G401 (cell line): ENCODE results near the gene HSD17B12. TPM values are rescaled to one million over a fixed set of nuclear protein-coding genes. Genes with fewer than 3 reads are reported as not detected.
A peak's percentile ranks its signal among the peaks of the same experiment; 100 is the strongest.
"Not testable (repeated sequence)": the region's sequence is repeated elsewhere in the genome, so short reads cannot be mapped to it uniquely, and the experiment has no call there.

ENCODE experiments used
- DNase-seq: peaks from one replicate; pipeline ENCODE4 v3.0.0-alpha.2; 2015; ENCODE audit warnings: low spot score
- in situ Hi-C: cut with HindIII; loops from 2 replicates; pipeline ENCODE4 v1.10.0; 2016; ENCODE audit warnings: low sequenced_read_pairs, mixed read lengths
- total RNA-seq: library from RNA; depleted of rRNA; stranded (reverse); fragments of >200 nt; shearing (Covaris generic); gene quantifications from 2 replicates; pipeline ENCODE4 v1.2.3, GENCODE V29; 2014

HSD17B12 gene
- total RNA-seq, 1 experiment from 2014 or later: 54.0 TPM

DNA sequence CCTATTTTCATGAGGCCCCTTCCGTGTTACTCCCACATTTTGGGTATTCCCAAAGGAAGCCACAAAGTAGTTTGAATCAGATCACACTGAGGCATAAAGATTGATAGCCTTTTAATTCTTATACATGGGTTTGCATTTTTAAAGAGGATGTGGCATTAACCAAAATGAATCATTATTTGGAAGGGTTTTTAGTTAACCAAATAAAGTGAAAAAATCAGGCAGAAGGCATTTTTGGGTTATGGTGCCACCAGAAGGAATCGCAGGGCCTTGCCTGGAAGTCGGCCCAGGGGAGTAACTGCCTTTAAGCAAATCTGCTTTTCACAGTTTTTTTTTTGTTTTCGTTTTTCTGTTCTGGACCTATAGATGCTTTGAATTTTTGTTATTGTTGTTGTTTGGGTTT lies 55.4 kb downstream of the HSD17B12 start:
- in situ Hi-C loops: no loop called here
- peak; percentile 52 for DNase-seq

DNA sequence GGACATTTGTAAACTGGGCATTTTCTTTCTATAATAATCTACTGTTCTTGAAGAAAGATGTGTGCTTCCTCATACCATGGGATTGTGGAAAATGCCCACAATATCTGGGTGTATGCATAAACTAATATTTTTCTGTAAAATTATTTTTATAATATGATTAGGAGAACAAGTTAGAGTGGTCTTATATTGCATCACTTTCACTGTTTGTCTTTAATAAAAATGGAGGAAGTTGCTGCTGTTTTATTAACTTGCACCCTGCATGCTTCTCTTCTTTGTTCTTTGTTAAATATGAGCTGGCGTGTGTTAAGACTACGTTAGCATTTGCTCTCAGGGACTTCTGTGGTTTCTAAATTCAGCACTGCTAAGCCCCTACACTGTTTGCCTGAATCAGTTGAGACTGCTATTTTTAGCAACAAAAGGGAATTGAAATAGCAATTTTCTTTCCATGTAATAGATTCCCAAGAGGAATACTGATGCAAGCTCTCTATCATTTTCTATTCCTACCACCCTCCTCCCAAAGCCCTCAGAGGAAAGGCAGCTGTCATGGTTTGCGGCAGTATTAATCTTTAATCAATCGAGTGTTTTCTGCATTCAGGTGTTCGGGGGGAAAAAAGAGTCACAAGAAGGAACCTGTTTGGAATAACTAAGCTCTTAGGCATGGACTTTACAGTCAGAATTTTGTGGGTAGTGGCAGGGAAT lies 56.1 kb downstream of the HSD17B12 start:
- DNase-seq: peak; percentile 56
- in situ Hi-C loops: no loop called here

DNA sequence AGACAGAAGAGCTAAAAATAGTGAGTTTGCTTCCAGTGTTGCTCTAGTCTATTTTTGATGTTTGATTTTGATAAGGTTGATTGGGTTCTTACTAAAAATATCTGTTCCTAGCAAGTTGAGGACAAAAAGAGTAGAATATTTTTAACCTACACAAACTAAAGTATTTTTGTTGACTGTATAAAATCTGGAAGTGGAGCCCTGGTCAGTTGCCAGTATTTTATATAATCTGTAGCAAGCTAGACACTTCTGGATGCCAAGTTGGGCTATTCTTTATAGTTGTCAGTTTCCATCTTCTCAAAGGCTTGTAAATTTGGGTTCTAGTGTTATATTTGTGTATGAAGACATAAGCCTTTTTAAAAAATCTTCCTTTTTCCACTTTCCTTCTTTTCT lies 56.7 kb downstream of the HSD17B12 start:
- in situ Hi-C loops: no loop called here

DNA sequence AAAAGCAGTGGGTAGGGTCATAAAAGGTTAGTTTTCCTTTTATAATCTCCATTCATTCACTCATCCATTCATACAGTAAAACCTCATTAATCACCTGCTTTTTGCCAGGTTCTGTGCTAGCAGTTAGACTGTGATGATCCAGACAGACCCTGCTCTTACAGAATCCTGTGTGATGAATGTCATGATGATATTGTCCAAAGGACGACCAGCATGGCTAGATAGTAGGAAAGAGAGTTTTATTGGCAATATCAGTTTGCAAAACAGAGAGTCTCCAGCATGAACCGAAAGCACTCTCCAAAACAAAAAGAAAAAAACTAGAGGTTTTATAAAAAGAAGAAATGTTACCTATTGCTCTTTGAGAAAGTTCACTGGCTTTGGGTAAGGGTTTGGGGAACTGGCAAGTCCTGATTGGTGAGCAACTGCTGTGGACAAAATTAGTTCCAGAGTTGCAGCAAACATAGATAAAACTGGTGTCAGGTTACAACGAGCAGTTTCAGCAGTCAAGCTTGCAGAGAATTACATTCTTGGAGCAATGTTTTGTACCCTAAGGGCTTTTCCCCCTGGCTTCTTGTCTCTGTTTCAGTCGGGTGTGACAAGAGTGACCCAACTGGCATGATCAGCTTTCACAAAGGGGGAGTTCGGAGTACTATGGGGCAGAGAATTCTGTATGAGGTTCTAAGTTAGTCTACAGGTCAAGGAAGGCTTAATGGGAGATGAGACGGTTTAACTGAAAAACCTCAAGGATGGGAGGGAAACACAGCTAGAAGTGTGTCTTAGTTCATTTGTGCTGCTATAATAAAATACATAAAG lies 58.3 kb downstream of the HSD17B12 start:
- in situ Hi-C loops: no loop called here
- DNase-seq: no peak

More for the DNA sequence above, 56.7 kb downstream of the HSD17B12 start:
- DNase-seq: no peak

DNA sequence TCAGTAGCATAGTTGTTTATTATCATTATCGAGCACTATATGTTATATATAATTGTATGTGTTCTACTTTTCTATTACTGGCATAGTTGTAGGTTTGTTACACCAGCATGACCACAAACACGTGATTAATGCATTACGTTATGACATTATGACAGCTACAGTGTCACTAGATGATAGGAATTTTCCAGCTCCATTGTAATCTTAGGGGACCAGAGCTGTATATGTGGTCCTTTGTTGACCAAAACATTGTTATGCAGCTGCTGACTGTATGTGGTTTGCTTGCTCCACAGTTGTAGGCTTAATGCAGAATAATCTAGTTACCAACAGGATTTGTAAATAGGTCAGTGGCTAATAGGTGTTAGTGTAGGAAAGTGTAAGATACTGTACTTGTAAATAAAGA lies 66.1 kb downstream of the HSD17B12 start:
- in situ Hi-C loops: no loop called here
- no peak for DNase-seq

DNA sequence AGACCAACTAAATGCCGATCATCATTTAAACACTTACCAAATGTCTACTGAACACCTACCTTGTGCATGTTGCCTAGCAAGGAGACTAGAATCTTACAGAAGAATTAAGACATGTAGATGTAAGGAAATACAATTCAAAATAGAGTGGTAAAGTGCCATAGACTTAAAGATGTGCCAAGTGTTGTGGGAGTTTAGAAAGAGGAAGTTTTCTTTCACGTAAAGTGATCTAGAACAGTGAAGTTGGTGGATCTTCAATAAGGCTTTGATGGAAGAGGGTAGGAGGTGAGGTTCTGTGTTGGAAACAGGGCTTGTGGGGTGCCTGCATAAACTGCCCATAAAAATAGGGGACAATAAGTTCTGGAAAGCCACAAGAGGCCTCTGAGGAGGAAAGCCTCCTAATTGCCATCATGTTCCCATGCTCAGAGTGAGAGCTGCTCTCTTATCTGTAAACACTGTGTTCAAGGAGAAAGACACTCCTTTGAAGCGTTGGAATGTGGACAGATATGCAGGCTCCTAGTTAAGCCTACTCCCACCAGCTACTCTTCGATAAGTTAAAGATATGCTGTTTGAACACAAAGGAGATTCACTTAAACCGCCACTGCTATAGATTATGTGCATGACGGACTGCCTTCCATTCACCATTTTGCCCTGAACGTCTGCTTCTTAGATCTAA lies 66.7 kb downstream of the HSD17B12 start:
- no peak for DNase-seq
- in situ Hi-C loops: no loop called here

DNA sequence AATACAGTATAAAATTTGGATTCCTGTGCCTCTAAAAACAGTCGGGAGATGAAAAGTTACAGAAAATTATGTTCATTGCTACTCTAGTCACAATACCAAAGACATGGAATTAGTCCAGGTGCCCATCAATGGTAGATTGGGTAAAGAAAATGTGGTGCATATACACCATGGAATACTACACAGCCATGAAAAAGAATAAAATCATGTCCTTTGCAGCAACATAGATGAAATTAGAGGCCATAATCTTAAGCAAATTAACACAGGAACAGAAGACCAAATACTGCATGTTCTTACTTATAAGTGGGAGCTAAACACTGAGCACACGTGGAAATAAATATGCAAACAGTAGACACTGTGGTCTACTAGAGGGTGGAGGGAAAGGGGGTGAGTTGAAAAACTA lies 67.6 kb downstream of the HSD17B12 start:
- no peak for DNase-seq
- in situ Hi-C loops: no loop called here

DNA sequence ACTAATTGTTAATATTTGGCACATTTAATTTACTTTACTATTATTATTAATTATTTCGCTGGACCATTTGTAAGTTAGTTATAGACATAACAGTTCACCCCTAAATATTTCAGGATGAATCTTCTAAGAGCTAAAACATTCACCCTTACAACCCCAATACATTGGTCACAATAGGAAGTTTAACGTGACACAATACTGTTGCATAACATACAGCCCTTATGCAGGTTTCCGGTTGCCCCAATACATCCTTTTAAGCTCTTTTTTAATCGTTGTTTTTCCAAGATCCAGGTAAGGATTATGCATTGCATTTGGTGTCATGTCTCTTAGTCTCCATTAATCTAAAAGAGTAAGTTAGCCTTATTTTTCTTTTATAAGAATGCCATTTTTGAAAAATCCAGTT lies 71.2 kb downstream of the HSD17B12 start:
- no peak for DNase-seq
- in situ Hi-C loops: no loop called here

DNA sequence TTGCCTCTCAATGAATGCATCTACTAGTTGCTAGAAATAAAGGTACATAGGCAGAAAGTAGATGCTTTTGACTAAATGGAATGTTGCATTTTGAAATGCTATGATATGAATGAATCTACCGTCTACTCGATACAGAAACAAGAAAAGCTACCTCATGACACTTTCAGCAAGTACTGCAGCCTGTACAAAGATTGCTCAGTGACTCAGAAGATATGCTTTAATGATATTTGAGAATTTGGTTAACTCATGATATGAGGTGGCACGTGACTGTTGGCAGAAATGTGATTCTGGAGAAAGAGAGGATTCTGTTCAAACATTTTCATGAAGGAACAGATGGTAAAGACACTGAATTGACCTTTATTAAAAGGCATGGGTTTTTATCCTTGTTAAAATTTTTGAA lies 76.0 kb downstream of the HSD17B12 start:
- in situ Hi-C loops: no loop called here
- DNase-seq: no peak

DNA sequence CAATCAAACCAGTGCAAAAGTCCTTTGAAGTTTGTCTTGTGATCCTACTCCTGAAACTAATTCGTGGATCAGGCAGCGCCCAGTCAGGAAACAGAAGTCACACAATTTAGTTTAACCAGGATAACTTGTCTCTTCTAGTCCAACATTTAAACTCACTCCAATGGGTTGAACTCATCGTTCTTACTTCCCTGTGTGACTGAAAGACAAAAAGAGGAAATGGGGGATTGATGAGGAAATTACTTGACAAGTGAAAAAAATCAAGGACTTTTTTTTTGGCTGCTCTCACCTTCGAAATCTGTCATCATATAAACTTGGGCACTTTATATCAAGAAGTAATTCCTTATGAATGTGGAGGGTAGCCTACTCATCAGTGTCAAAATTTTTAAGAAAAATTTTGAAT lies 78.4 kb downstream of the HSD17B12 start:
- in situ Hi-C loops: no loop called here
- no peak for DNase-seq

DNA sequence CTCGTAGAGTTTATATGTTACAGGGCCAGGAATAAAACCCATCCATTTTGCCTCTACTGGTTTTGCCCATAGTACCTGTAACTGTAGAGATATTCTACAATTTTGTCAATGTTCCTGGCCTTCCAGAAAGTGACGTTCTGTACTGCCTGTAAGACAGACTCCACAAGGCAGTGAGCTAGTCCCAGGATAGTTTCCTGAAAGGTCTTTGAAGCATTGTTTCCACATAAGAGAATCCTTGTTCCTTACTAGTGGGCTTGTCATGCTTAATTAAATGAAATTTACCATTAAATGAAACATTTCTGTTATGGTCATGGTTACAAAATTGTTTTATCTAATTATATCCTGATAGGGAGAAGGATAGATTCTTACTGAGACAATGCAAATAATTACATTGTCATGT lies 80.4 kb downstream of the HSD17B12 start:
- no peak for DNase-seq
- in situ Hi-C loops: no loop called here

DNA sequence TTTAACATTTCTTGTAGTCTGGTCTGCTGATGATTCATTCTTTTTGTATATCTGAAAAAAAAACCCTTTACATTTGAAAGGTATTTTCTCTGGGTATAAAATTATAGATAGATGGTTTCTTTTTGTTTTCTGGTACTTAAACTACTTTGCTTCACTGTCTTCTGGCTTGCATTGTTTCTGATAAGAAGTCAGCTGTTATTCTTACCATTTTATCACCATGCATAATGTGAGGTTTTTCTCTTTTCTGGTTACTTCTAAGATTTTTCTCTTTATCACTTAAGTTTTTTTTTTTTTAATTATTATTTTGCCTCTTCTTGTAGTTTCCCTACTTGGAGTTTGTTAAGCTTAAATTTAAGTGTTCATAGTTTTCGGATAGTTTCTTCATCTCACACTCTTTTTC lies 84.7 kb downstream of the HSD17B12 start:
- in situ Hi-C loops: no loop called here
- no peak for DNase-seq

DNA sequence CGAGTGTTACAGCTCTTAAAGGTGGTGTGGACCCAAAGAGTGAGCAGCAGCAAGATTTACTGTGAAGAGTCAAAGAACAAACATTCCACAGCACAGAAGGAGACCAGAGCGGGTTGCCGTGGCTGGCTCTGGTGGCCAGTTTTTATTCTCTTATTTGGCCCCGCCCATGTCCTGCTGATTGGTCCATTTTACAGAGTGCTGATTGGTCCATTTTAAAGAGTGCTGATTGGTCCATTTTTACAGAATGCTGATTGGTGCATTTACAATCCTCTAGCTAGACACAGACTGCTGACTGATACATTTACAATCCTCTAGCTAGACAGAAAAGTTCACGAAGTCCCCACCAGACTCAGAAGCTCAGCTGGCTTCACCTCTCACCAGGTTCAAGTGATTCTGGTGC lies 88.1 kb downstream of the HSD17B12 start:
- DNase-seq, in situ Hi-C loops: not testable (repeated sequence)

DNA sequence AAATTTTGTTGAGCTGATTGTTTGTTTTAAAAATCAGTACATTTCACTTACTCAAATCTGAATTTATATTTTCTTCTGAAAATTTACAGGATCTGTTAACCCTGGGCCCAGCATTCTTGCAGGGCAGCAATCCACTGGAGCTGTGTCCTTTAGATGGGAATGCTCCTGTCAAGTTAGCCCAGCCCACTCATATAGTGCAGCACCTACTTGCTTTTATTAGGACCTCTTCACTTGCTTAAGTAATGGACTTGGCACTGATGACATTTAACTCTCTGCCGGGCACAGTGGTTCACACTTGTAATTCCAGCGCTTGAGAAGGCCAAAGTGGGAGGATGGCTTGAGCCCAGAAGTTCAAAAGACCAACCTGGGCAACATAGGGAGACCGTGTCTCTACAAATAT lies 89.6 kb downstream of the HSD17B12 start:
- in situ Hi-C loops: no loop called here
- DNase-seq: no peak

DNA sequence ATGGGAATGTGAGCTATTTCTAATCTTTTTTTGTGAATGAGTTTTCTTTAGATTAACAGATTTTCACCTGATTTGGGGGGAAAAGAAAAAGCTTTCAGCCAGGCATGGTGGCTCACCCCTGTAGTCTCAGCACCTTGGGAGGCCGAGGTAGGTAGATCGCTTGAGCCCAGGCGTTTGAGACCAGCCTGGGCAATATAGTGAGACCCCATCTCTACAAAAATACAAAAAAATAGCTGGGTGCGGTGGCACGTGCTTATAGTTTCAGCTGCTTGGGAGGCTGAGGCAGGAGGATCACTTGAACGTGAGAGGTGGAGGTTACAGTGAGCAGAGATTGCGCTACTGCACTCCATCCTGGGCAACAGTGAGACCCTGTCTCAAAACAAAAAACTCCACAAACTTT lies 92.2 kb downstream of the HSD17B12 start:
- in situ Hi-C loops: no loop called here
- DNase-seq: no peak

DNA sequence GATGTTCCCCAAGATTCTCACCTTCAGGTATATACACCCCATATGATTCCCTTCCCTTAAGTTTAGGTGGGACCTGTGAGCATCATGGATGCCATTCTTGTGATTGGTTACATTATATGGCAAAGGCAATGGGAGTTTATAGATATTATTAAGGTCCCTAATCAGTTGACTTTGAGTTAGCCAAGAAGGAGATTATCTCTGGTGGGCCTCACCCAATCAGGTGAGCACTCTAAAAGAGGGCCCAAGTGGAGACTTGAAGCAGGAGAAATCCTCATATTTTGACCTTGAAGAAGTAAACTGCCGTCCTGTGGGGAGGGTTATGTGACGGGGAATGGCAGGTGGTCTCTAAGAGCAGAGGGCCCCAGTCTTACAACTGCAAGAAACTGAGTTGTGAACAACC lies 94.2 kb downstream of the HSD17B12 start:
- in situ Hi-C loops: no loop called here
- no peak for DNase-seq

DNA sequence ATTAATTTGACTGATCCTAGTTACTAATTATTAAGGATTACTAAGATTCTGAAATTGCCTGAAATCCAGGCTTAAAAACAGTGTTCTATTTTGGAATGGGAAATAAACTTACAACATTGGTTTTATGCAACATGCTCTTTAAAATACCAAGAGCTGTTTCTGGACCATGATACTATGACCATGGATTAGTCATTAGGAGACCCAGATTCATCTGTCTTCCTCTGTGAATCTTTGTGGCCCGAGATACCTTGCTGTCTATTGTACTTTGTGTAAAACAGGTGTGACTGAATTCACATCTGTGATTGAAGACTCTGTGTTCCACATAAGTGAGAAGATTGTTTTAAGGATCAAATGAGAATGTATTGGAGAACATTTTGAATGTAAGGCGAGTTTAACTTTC lies 98.8 kb downstream of the HSD17B12 start:
- DNase-seq: no peak
- in situ Hi-C loops: no loop called here

DNA sequence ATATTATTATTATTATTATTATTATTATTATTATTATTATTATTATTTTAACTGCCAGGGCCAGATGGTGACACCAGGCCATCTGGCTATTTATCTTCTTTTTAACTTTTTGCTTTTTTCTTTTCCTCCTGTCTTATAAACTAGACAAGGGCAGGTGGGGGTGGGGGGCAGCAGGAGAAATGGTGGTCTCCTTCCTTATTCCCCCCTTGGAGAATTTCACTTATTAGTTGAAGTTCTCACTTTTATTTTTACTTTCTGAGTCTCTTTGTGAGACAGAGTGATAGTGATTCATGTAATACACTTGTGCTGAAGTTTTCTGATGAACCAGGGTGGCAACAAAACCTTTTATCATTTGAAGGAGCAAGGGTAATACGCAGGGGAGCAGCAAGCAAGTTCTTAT lies 103.8 kb downstream of the HSD17B12 start:
- in situ Hi-C loops: no loop called here
- no peak for DNase-seq

DNA sequence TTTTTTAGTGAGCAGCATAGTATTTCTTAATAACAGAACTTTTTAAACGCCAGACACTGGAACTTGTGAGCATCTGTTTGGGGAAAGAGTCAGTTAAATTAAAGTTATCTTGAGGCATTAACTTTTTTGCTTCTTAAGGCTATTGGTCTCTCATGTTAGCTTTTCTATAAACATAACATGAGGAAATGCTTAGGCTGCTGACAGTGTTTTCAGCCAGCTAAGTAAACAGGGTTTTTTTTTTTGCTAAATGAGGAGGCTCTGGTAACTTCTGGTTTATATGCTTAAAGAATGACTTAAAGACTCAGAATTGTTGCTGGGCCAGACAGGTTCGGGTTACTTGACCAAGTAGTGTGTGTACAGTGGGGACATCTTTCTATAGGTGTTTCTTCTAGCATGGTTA lies 104.3 kb downstream of the HSD17B12 start:
- DNase-seq: no peak
- in situ Hi-C loops: no loop called here

DNA sequence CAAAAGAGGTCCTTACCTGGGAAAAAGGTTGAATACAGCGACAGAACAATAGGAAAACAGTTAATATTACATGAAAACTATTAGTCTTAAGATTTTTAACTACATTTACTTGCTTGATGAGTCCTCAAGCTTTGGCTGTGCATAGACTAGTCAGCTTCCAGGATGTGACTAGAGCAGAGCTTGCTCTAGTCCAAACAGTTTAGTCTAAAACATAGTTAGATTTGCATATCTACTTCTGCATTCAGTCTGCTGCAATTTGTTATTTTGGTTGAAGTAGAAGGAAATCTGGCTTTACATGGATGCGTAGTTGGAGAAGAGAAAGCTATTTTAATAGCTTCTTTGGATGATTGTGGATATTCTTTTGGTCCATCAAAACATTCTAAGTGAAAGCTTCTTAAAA lies 104.8 kb downstream of the HSD17B12 start:
- DNase-seq: no peak
- in situ Hi-C loops: no loop called here
